ENCODE measurements around the gene TBC1D12.
"Not testable (repeated sequence)": the region's sequence is repeated elsewhere in the genome, so short reads cannot be mapped to it uniquely, and the experiment has no call there.

TBC1D12 gene

DNA sequence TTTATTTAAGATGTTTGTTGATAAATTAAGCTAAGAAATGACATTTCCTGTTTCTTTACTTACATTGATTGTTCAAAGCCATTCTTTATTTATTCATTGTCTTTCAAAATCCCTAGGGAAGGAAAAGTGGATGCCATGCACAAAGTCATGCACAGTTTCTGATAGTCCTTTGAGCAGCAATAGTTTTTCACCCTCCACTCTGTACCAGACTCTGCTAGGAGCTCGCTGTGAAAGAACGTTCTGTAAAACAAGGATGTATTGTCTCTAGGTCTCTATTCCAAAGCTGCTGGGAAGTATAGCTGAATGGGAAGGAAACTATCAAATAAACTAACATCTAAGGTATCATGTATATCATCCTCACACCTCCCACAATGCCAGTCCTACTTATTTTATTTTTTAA is 31.8 kb upstream of the TBC1D12 start:
- no peak overlapping the region for H3K27ac ChIP-seq (ENCODE audit: low read depth, low read length)
- no peak overlapping the region for H3K9ac ChIP-seq (ENCODE audit: low read length)
- no peaks in the 10 kb centered on the region for H3K36me3 ChIP-seq (ENCODE audit: control insufficient read depth, insufficient read depth, low read length)
- 0 out of 2 replicates have a peak, but pooled peaks cover 4% of the 10 kb centered on the region for H3K27me3 ChIP-seq (ENCODE audit: control insufficient read depth, insufficient read depth, low read length)
- no peaks in the 10 kb centered on the region for H3K9me3 ChIP-seq (ENCODE audit: control insufficient read depth, insufficient read depth, low read depth, low read length)
- H3K4me3 ChIP-seq (ENCODE audit: low read depth, low read length) = no peak overlapping the region
- no peaks in the 10 kb centered on the region for H3K4me1 ChIP-seq (ENCODE audit: control insufficient read depth, insufficient read depth, low read length)

DNA sequence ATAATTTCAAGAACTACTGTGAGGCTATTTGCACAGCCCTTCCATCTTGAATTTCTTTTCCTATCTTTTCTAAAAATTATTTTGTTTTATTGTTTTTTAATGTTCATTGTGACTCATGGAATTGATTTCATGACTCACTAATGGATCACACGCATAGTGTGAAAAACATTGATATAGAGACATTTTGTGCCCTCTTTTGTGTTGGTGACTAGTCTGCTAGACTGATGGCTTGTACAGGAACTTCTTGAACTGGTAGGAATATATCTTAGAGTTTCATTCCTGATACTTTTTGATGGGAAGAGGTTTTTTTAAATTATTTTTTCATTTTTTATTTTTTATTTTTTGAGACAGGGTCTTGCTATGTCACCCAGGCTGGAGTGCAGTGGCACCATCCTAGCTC is 27.0 kb upstream of the TBC1D12 start:
- no peak overlapping the region for H3K27ac ChIP-seq (ENCODE audit: low read depth, low read length)
- H3K27me3 ChIP-seq (ENCODE audit: control insufficient read depth, insufficient read depth, low read length) = no peaks in the 10 kb centered on the region
- no peaks in the 10 kb centered on the region for H3K36me3 ChIP-seq (ENCODE audit: control insufficient read depth, insufficient read depth, low read length)
- no peaks in the 10 kb centered on the region for H3K9me3 ChIP-seq (ENCODE audit: control insufficient read depth, insufficient read depth, low read depth, low read length)
- H3K4me1 ChIP-seq (ENCODE audit: control insufficient read depth, insufficient read depth, low read length) = no peaks in the 10 kb centered on the region
- no peak overlapping the region for H3K9ac ChIP-seq (ENCODE audit: low read length)
- H3K4me3 ChIP-seq (ENCODE audit: low read depth, low read length) = no peak overlapping the region

DNA sequence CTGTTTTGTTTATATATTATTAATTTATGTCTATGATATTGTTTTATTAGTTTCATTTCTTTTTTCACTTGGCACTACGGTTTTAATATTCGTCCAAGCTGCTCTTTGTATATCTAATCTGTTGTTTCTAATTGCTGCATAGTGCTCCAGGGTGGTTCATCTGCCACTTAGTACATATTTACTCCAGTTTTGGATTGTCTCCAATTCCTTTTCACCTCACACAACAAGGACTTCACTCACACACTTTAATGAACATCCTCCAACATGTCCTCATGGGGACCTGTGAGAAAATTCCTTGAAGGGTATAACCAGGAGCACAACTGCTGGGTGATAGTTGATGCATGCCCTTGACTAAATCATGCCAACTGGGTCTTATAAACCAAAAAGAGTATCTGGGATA is 25.5 kb upstream of the TBC1D12 start:
- no peaks in the 10 kb centered on the region for H3K4me1 ChIP-seq (ENCODE audit: control insufficient read depth, insufficient read depth, low read length)
- H3K4me3 ChIP-seq (ENCODE audit: low read depth, low read length) = no peak overlapping the region
- H3K9me3 ChIP-seq (ENCODE audit: control insufficient read depth, insufficient read depth, low read depth, low read length) = no peaks in the 10 kb centered on the region
- no peak overlapping the region for H3K27ac ChIP-seq (ENCODE audit: low read depth, low read length)
- no peak overlapping the region for H3K9ac ChIP-seq (ENCODE audit: low read length)
- H3K36me3 ChIP-seq (ENCODE audit: control insufficient read depth, insufficient read depth, low read length) = no peaks in the 10 kb centered on the region
- no peaks in the 10 kb centered on the region for H3K27me3 ChIP-seq (ENCODE audit: control insufficient read depth, insufficient read depth, low read length)

DNA sequence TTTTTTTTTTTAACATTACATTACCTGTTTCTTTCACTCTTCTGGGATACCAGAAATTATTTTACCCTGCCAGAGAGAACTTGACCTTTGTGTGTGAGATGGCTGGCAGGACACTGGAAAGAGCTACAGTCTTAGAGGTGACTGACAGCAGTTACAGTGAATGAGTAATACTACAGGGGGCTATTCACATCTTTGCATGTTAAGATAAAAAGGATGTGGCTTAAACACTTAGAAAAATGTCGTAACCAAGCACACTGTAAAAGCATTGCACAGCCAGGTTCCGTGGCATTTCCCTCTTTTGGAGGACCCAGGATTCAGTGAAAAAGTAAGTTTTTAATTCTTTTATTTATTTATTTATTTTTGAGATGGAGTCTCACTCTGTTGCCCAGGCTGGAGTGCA is 18.8 kb upstream of the TBC1D12 start:
- H3K27ac ChIP-seq (ENCODE audit: low read depth, low read length) = no peak overlapping the region

DNA sequence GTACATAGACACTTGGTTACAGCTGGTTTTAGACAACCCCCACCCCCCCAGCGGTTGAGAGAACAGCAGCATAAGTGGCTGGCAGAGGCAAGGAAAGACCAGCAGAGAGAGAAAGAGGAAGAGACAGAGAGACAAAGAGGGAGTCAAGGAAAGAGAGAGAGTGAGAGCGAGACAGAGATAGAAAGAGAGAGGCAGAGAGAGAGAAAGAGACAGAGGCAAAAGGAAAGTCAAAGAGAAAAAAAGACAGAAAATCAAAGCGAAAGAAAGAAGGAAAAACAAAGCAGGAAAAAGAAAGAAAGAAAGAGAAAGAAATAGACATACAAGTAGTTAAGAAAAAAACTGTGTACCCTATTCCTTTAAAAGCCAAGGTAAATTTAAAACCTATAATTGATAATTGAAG is 16.6 kb upstream of the TBC1D12 start:
- not testable (repeated sequence) for H3K9ac ChIP-seq (ENCODE audit: low read length); H3K36me3 ChIP-seq (ENCODE audit: control insufficient read depth, insufficient read depth, low read length); H3K9me3 ChIP-seq (ENCODE audit: control insufficient read depth, insufficient read depth, low read depth, low read length); H3K4me1 ChIP-seq (ENCODE audit: control insufficient read depth, insufficient read depth, low read length); H3K27ac ChIP-seq (ENCODE audit: low read depth, low read length); H3K27me3 ChIP-seq (ENCODE audit: control insufficient read depth, insufficient read depth, low read length); H3K4me3 ChIP-seq (ENCODE audit: low read depth, low read length)

More for the DNA sequence above, 18.8 kb upstream of the TBC1D12 start:
- H3K36me3 ChIP-seq (ENCODE audit: control insufficient read depth, insufficient read depth, low read length) = no peaks in the 10 kb centered on the region
- H3K4me3 ChIP-seq (ENCODE audit: low read depth, low read length) = no peak overlapping the region
- no peaks in the 10 kb centered on the region for H3K9me3 ChIP-seq (ENCODE audit: control insufficient read depth, insufficient read depth, low read depth, low read length)
- no peak overlapping the region for H3K9ac ChIP-seq (ENCODE audit: low read length)
- H3K4me1 ChIP-seq (ENCODE audit: control insufficient read depth, insufficient read depth, low read length) = no peaks in the 10 kb centered on the region
- H3K27me3 ChIP-seq (ENCODE audit: control insufficient read depth, insufficient read depth, low read length) = no peaks in the 10 kb centered on the region

DNA sequence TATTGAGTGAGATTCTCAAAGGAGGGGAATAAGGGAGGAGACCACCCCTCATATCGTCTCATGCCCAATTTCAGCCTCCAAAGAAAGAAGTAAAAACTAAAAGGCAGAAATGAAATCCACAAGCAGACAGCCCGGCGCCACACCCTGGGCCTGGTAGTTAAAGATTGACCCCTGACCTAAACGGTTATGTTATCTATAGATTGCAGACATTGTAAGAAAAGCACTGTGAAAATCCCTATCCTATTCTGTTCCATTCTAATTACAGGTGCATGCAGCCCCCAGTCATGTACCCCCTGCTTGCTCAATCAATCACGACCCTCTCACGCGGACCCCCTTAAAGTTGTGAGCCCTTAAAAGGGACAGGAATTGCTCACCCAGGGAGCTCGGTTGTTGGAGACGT is 10.2 kb upstream of the TBC1D12 start:
- not testable (repeated sequence) for H3K27me3 ChIP-seq (ENCODE audit: control insufficient read depth, insufficient read depth, low read length); H3K9me3 ChIP-seq (ENCODE audit: control insufficient read depth, insufficient read depth, low read depth, low read length); H3K4me1 ChIP-seq (ENCODE audit: control insufficient read depth, insufficient read depth, low read length); H3K4me3 ChIP-seq (ENCODE audit: low read depth, low read length); H3K36me3 ChIP-seq (ENCODE audit: control insufficient read depth, insufficient read depth, low read length); H3K27ac ChIP-seq (ENCODE audit: low read depth, low read length); H3K9ac ChIP-seq (ENCODE audit: low read length)

DNA sequence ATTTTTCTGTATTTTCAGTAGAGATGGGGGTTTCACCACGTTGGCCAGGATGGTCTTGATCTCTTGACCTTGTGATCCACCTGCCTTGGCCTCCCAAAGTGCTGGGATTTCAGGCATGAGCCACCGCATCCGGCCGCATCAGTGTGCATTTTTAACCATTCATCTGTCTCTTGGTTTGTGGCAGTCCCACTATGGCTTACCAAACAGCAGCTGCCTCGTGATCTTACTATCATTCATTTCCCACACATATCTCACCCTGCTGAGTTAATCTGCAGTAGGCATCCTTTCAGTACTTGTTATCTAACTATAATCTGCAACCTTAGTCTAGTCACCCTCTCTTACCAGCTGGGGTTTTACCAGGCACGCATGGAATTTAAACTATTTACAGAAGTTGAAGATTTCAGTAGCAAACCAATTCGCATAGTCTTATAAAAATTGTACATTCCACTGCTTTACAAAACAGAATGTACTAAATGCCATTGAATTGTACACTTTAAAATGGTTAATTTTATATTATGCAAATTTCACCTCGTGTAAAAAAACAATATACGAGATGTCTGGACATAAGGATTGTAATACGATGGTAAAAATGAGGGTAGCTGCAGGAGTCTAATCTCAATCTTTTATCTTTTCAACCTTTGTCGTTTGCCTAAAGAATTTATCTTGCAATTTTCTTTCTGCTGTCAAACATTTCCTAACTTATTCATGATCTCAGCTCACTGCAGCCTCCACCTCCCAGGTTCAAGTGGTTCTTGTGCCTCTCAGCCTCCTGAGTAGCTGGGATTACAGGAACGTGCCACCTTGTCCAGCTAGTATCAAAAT is 4.6 kb upstream of the TBC1D12 start:
- Histone ChIP-seq H3K9me3 (ENCODE audit: control insufficient read depth, insufficient read depth, low read depth, low read length) (no peaks in the 10 kb centered on the region), H3K9ac (ENCODE audit: low read length) (no peak overlapping the region), H3K4me3 (ENCODE audit: low read depth, low read length) (no peak overlapping the region), H3K36me3 (ENCODE audit: control insufficient read depth, insufficient read depth, low read length) (no peaks in the 10 kb centered on the region), H3K4me1 (ENCODE audit: control insufficient read depth, insufficient read depth, low read length) (no peaks in the 10 kb centered on the region), H3K27ac (ENCODE audit: low read depth, low read length) (no peak overlapping the region), H3K27me3 (ENCODE audit: control insufficient read depth, insufficient read depth, low read length) (peaks cover 3% of the 10 kb centered on the region; the same call in 1 of the 2 replicates)

DNA sequence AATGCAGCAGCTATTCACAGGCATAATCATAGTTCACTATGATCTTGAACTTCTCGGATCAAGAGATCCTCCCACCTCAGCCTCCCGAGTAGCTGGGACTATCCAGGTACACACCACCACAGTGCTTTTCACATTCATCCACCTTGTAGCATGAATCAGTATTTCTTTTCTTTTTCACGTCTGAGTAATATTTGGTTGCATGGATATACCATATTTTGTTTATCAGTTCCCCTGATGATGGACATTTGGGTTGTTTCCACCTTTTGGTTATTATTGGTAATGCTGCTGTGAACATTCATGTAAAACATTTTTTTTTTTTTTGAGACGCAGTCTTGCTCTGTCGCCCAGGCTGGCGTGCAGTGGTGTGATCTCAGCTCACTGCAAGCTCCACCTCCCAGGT is 3.6 kb upstream of the TBC1D12 start:
- Histone ChIP-seq H3K9me3 (ENCODE audit: control insufficient read depth, insufficient read depth, low read depth, low read length) (no peaks in the 10 kb centered on the region), H3K4me3 (ENCODE audit: low read depth, low read length) (no peak overlapping the region), H3K36me3 (ENCODE audit: control insufficient read depth, insufficient read depth, low read length) (no peaks in the 10 kb centered on the region), H3K4me1 (ENCODE audit: control insufficient read depth, insufficient read depth, low read length) (no peaks in the 10 kb centered on the region), H3K9ac (ENCODE audit: low read length) (no peak overlapping the region), H3K27me3 (ENCODE audit: control insufficient read depth, insufficient read depth, low read length) (peaks cover 12% of the 10 kb centered on the region), H3K27ac (ENCODE audit: low read depth, low read length) (no peak overlapping the region)

DNA sequence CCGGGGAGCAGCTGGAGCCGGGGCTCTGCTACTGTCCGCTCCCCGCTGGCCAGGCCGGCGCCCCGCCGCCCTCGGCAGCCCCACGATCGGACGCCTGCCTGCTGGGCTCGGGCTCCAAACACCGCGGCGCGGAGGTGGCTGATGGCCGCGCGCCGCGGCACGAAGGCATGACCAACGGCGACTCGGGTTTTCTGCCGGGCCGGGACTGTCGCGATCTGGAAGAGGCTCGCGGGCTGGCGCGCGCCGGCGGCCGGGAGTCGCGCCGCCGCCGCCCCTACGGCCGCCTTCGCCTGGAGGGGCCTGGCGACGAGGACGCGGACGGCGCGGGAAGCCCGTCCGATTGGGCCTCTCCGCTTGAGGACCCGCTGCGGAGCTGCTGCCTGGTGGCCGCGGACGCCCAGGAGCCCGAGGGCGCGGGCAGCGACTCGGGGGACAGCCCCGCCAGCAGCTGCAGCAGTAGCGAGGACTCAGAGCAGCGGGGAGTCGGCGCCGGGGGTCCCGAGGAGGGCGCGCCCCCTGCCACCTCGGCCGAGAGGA is 570 bp downstream of the TBC1D12 start:
- peak overlapping the region; percentile 79 for H3K9ac ChIP-seq (ENCODE audit: low read length)
- H3K4me1 ChIP-seq (ENCODE audit: control insufficient read depth, insufficient read depth, low read length) = no peaks in the 10 kb centered on the region; the same call in 1 of the 2 replicates
- no peaks in the 10 kb centered on the region for H3K9me3 ChIP-seq (ENCODE audit: control insufficient read depth, insufficient read depth, low read depth, low read length)
- H3K27me3 ChIP-seq (ENCODE audit: control insufficient read depth, insufficient read depth, low read length) = peaks cover 30% of the 10 kb centered on the region
- no peaks in the 10 kb centered on the region for H3K36me3 ChIP-seq (ENCODE audit: control insufficient read depth, insufficient read depth, low read length)
- H3K27ac ChIP-seq (ENCODE audit: low read depth, low read length) = no peak overlapping the region
- peak overlapping the region; percentile 94 for H3K4me3 ChIP-seq (ENCODE audit: low read depth, low read length)

DNA sequence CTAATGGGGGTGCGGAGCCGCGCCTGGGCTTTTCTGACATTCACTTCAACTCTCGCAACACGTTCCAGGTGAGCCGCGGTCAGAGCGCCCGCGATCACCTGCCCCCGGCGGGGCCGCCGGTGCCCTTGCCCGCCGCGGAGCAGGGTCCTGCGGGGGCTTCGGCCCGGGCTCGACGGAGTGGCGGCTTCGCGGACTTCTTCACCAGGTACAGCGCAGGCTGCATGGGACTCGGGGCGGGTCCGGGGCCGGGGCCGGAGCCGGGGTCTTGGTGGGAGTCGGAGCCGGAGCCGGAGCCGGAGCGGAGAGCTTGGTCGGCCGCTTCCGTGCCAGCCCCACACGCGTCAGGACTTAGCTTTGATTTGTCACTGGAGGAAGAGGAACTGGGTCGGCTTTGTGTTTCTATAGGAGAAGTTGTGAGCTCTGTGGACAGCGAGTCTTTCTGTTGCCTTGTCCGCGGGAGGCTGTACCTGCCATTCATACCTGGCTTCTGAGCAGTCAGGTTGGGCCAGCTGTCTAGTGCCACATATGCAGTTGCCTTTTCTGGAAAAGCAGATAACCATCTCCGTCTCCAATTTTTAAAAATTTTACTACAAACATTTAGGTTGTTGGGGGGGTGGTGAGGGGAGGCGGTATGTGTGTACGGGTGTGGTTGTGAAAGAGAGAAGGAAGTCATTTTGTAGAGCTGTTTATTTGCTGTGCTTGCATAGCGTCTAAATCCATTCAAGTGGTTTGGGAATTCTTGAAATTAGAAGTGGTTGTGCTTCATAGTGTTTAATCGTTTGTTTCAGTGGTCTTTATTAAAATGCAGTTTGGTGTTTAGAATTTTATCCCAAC is 1.3 kb downstream of the TBC1D12 start:
- no peaks in the 10 kb centered on the region for H3K9me3 ChIP-seq (ENCODE audit: control insufficient read depth, insufficient read depth, low read depth, low read length)
- no peak overlapping the region for H3K27ac ChIP-seq (ENCODE audit: low read depth, low read length)
- H3K36me3 ChIP-seq (ENCODE audit: control insufficient read depth, insufficient read depth, low read length) = no peaks in the 10 kb centered on the region
- peaks cover 30% of the 10 kb centered on the region for H3K27me3 ChIP-seq (ENCODE audit: control insufficient read depth, insufficient read depth, low read length)
- H3K4me1 ChIP-seq (ENCODE audit: control insufficient read depth, insufficient read depth, low read length) = no peaks in the 10 kb centered on the region; the same call in 1 of the 2 replicates
- H3K9ac ChIP-seq (ENCODE audit: low read length) = peak overlapping the region; percentile 79
- peak overlapping the region; percentile 94 for H3K4me3 ChIP-seq (ENCODE audit: low read depth, low read length)

DNA sequence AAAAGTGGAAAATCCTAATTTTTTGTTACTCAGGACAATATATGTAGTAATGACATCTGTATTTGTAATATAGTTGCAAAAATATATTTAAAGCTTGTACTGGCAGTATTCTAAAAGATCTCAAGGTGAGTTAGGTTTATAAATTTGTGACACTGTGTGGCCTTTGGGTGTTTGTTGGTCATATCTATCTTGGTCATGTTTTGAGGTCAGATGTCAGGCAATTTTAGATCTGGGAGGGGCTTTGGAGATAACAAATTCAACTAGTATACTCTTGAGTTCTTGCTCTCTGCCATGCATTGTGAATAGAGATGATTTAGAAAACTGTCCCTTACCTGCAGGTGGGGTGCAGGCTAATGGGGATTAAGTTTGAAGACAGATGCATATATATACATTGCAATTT is 3.1 kb downstream of the TBC1D12 start:
- H3K27me3 ChIP-seq (ENCODE audit: control insufficient read depth, insufficient read depth, low read length) = peaks cover 30% of the 10 kb centered on the region
- no peaks in the 10 kb centered on the region for H3K9me3 ChIP-seq (ENCODE audit: control insufficient read depth, insufficient read depth, low read depth, low read length)
- no peak overlapping the region for H3K4me3 ChIP-seq (ENCODE audit: low read depth, low read length)
- peaks cover 4% of the 10 kb centered on the region for H3K4me1 ChIP-seq (ENCODE audit: control insufficient read depth, insufficient read depth, low read length)
- no peaks in the 10 kb centered on the region for H3K36me3 ChIP-seq (ENCODE audit: control insufficient read depth, insufficient read depth, low read length)
- no peak overlapping the region for H3K9ac ChIP-seq (ENCODE audit: low read length)
- H3K27ac ChIP-seq (ENCODE audit: low read depth, low read length) = no peak overlapping the region

Data from HUES6 (cell line).